Smooth muscle cell (in vitro differentiated cells): ENCODE results near the gene OR1D2. TPM values are rescaled to one million over a fixed set of nuclear protein-coding genes. Genes with fewer than 3 reads are reported as not detected.
"Not testable (repeated sequence)": the region's sequence is repeated elsewhere in the genome, so short reads cannot be mapped to it uniquely, and the experiment has no call there.

Experiments used
- DNase-seq: peaks from one replicate; lab custom pipeline; 2025; ENCODE audit not compliant: unreplicated experiment; lab: John Stamatoyannopoulos, UW
- H2AFZ ChIP-seq: fragments of 200-600 bp; sonication (generic); 2 replicates; pipeline ENCODE4 v1.6.0; 2016; ENCODE audit warnings: antibody characterized with exemption, low read depth, mild to moderate bottlenecking
- H3F3A ChIP-seq: fragments of 200-600 bp; sonication (generic); 2 replicates; pipeline ENCODE4 v1.6.0; 2017; ENCODE audit warnings: antibody characterized with exemption, low read depth
- H3K27ac ChIP-seq: fragments of 200-600 bp; sonication (generic); 2 replicates; pipeline ENCODE4 v1.5.1; 2016; ENCODE audit warnings: low read depth, mild to moderate bottlenecking
- H3K27me3 ChIP-seq: fragments of 200-600 bp; sonication (generic); 2 replicates; pipeline ENCODE4 v1.6.1; 2016; ENCODE audit warnings: low read depth, mild to moderate bottlenecking
- H3K36me3 ChIP-seq: fragments of 200-600 bp; sonication (generic); 2 replicates; pipeline ENCODE4 v1.5.1; 2016; ENCODE audit warnings: low read depth
- H3K4me1 ChIP-seq: fragments of 200-600 bp; sonication (generic); 2 replicates; pipeline ENCODE4 v1.5.1; 2016; ENCODE audit warnings: low read depth
- H3K4me2 ChIP-seq: fragments of 200-600 bp; sonication (generic); 2 replicates; pipeline ENCODE4 v1.6.0; 2016; ENCODE audit warnings: mild to moderate bottlenecking
- H3K4me3 ChIP-seq: fragments of 200-600 bp; sonication (generic); 2 replicates; pipeline ENCODE4 v1.5.1; 2016; ENCODE audit warnings: mild to moderate bottlenecking
- H3K79me2 ChIP-seq: fragments of 200-600 bp; sonication (generic); 2 replicates; pipeline ENCODE4 v1.6.0; 2016; ENCODE audit warnings: low read depth, mild to moderate bottlenecking
- H3K9ac ChIP-seq: fragments of 200-600 bp; sonication (generic); 2 replicates; pipeline ENCODE4 v1.6.0; 2016; ENCODE audit warnings: low read depth
- H3K9me3 ChIP-seq: fragments of 200-600 bp; sonication (generic); replicated peaks from 2 replicates; pipeline ENCODE4 v1.5.1; 2016; ENCODE audit warnings: low read depth
- H4K20me1 ChIP-seq: fragments of 200-600 bp; sonication (generic); 2 replicates; pipeline ENCODE4 v1.6.0; 2016; ENCODE audit warnings: low read depth
- CTCF ChIP-seq: fragments of 200-600 bp; sonication (generic); IDR thresholded peaks from 2 replicates; pipeline ENCODE4 v1.5.1; 2017; ENCODE audit warnings: borderline replicate concordance, mild to moderate bottlenecking, antibody characterized with exemption; ENCODE audit not compliant: insufficient read depth, poor library complexity, severe bottlenecking
- WGBS: methylation state at CpG from one replicate; pipeline ENCODE4 v1.1.7; 2016; ENCODE audit warnings: low lambda C conversion rate; 5-methylcytosine and 5-hydroxymethylcytosine counted together
- polyA plus RNA-seq: library from polyadenylated mRNA; unstranded; fragments of >200 nt; fragmentation: Nextera tagmentation; extraction: Ambion mirVana; gene quantifications from 2 replicates; pipeline ENCODE4 v1.2.1, GENCODE V29; 2016
- total RNA-seq: library from RNA; depleted of rRNA; stranded (reverse); fragments of >200 nt; gene quantifications from 2 replicates; pipeline ENCODE4 v1.2.3, GENCODE V29; 2014

Gene OR1D2, protein sequence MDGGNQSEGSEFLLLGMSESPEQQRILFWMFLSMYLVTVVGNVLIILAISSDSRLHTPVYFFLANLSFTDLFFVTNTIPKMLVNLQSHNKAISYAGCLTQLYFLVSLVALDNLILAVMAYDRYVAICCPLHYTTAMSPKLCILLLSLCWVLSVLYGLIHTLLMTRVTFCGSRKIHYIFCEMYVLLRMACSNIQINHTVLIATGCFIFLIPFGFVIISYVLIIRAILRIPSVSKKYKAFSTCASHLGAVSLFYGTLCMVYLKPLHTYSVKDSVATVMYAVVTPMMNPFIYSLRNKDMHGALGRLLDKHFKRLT
- total RNA-seq (not detected in 2 replicates), polyA plus RNA-seq (not detected in 2 replicates)

- Histone ChIP-seq H3K27ac (no peak within 1 kb of the TSS), H3K36me3 (no peaks in the 10 kb centered on the region), H3K79me2 (no peaks in the 10 kb centered on the region), H3K4me3 (no peak within 1 kb of the TSS), H2AFZ (no peak within 1 kb of the TSS), H3K9ac (no peak within 1 kb of the TSS), H3K4me2 (no peak within 1 kb of the TSS), H3K27me3 (no peaks in the 10 kb centered on the region), H3K4me1 (no peaks in the 10 kb centered on the region), H4K20me1 (no peaks in the 10 kb centered on the region), H3K9me3 (peaks cover 12% of the 10 kb centered on the region), H3F3A (no peaks in the 10 kb centered on the region)
- TF ChIP-seq CTCF: no peak
- 53% methylated on average over 3 of the region's 3 CpGs for WGBS
- no peak for DNase-seq
Observed at GRCh38 chr17:3104322-3104721, at the start of gene OR1D2. TSS of gene OR1D2 (minus strand) at chr17:3104422. CDS start at chr17:3092996, 11,426 bp downstream.

GRCh38 chr17:3137494-3137893, 33.3 kb upstream of the OR1D2 start:
- H3K9ac ChIP-seq, H3K4me1 ChIP-seq, H3K27ac ChIP-seq, H3K9me3 ChIP-seq, H3K27me3 ChIP-seq, H3F3A ChIP-seq, H3K4me3 ChIP-seq, H3K36me3 ChIP-seq, DNase-seq, H3K79me2 ChIP-seq, H3K4me2 ChIP-seq, H2AFZ ChIP-seq, H4K20me1 ChIP-seq: not testable (repeated sequence)
- 65% methylated on average over 3 of the region's 3 CpGs for WGBS

GRCh38 chr17:3127451-3127850, 23.2 kb upstream of the OR1D2 start, which contains the start of gene OR1G1:
TSS of gene OR1G1 (minus strand) at chr17:3127551. CDS start at chr17:3127551, 0 bp downstream.
- no peaks in the 10 kb centered on the region for H3K27me3 ChIP-seq
- H3K4me1 ChIP-seq: no peaks in the 10 kb centered on the region
- H3K79me2 ChIP-seq: no peaks in the 10 kb centered on the region
- no peak within 1 kb of the TSS for H2AFZ ChIP-seq
- no peak for TF ChIP-seq CTCF
- H3K4me3 ChIP-seq: no peak within 1 kb of the TSS
- H3K4me2 ChIP-seq: no peak within 1 kb of the TSS
- no peaks in the 10 kb centered on the region for H4K20me1 ChIP-seq
- H3K36me3 ChIP-seq: no peaks in the 10 kb centered on the region
- 75% methylated on average over 2 of the region's 2 CpGs for WGBS
- DNase-seq: no peak
- no peaks in the 10 kb centered on the region for H3F3A ChIP-seq
- H3K9ac ChIP-seq: no peak within 1 kb of the TSS
- H3K9me3 ChIP-seq: peaks cover 3% of the 10 kb centered on the region
- no peak within 1 kb of the TSS for H3K27ac ChIP-seq

DNA sequence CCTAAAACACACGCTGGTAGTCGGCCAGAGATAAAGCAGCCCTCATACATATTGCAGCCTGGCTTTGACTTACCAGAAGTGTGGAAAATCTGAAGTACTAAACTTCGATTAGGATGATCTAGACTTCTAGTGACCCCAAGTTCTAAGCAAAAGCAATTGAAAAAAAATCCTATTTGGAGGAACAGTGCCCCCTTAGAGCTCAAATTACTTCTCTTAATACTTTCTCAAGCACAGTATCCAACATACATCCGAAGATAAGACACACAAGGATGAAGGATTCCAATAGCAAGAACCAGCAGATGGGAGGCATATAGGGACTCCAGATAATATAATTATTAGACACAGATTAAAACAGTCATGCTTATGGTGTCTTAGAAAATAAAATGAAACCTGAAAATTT, 30.4 kb downstream of the OR1D2 start:
- H3K9ac ChIP-seq, H4K20me1 ChIP-seq, H3K27ac ChIP-seq, H2AFZ ChIP-seq, H3K27me3 ChIP-seq, H3K9me3 ChIP-seq, H3K4me2 ChIP-seq, DNase-seq, H3K4me1 ChIP-seq, H3K36me3 ChIP-seq, H3F3A ChIP-seq, H3K4me3 ChIP-seq, H3K79me2 ChIP-seq: not testable (repeated sequence)
- 62% methylated on average over 4 of the region's 4 CpGs for WGBS

- not testable (repeated sequence) for H3K4me1 ChIP-seq, H3K4me2 ChIP-seq, H4K20me1 ChIP-seq, H3K9ac ChIP-seq, DNase-seq, H3K4me3 ChIP-seq, H2AFZ ChIP-seq, H3K36me3 ChIP-seq, H3K27me3 ChIP-seq, H3K27ac ChIP-seq, H3K79me2 ChIP-seq, H3K9me3 ChIP-seq, H3F3A ChIP-seq
- WGBS: 92% methylated on average over 1 of the region's 1 CpG
Observed at GRCh38 chr17:3065192-3065591, 39.0 kb downstream of the OR1D2 start.

DNA sequence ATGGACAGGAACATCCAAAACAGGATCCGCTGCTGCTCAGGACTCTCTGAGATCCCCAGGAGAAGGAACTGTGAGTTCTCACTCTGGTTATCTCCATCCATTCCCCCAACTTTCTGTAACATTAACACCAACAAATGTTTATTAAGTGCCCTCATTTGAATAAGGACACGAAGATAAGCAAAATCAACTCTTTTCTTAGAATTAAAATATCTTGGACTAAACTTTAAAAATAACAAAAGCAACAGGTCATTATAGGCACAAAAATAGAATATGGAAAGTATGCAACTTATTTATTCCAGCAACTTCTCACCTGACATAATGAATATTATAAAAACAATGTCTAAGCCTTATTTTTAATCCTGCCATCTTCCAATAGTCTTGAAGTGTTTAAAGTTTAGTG, 40.7 kb downstream of the OR1D2 start, which contains the start of gene OR1D5:
TSS of gene OR1D5 (minus strand) at position 101 of the 400 bp plus-strand sequence. CDS start at position 101, 0 bp downstream.
- not testable (repeated sequence) for H3K9ac ChIP-seq, H3F3A ChIP-seq, H3K4me3 ChIP-seq, H3K79me2 ChIP-seq, H4K20me1 ChIP-seq, DNase-seq, H3K36me3 ChIP-seq, H3K4me1 ChIP-seq, H3K9me3 ChIP-seq, H3K27me3 ChIP-seq, H2AFZ ChIP-seq, H3K27ac ChIP-seq, H3K4me2 ChIP-seq
- WGBS: 40% methylated on average over 1 of the region's 2 CpGs

- H3K79me2 ChIP-seq, H3K9me3 ChIP-seq, H4K20me1 ChIP-seq, H3K4me2 ChIP-seq, H3K9ac ChIP-seq, H3K4me1 ChIP-seq, H3F3A ChIP-seq, H3K27ac ChIP-seq, H3K4me3 ChIP-seq, H3K36me3 ChIP-seq, H2AFZ ChIP-seq, DNase-seq, H3K27me3 ChIP-seq: not testable (repeated sequence)
- 79% methylated on average over 8 of the region's 8 CpGs for WGBS
Observed at GRCh38 chr17:3062824-3063377, 41.3 kb downstream of the OR1D2 start.
